Caco-2 (cell line): Measurements from ENCODE around the gene ARIH1. TPM values are rescaled to one million over a fixed set of nuclear protein-coding genes. Genes with fewer than 3 reads are reported as not detected.

Experiments
- BruUV-seq: library from RNA; stranded (reverse); fragments of 400-500 nt; replicated peaks from 2 replicates; lab custom pipeline; 2021; lab: Mats Ljungman, UMichigan
- CTCF ChIA-PET: fragments of 300-600 bp; sonication (Branson Sonifier 250); formaldehyde crosslinking; loops from one replicate; lab custom pipeline; 2022; ENCODE audit warnings: antibody characterized with exemption; lab: Charles Lee
- POLR2A ChIA-PET: fragments of 300-600 bp; sonication (Branson Sonifier 250); formaldehyde crosslinking; loops from one replicate; lab custom pipeline; 2022; ENCODE audit warnings: antibody characterized with exemption; lab: Charles Lee
- DNase-seq, 2 experiments: peaks; one replicate each; pipeline versions ENCODE4 v3.0.0 to v3.0.0-alpha.2; 2020 to 2022
- H3K27me3 ChIP-seq: replicated peaks from 2 replicates; pipeline ENCODE4 v1.6.0; 2011; ENCODE audit warnings: low read length; ENCODE audit not compliant: control insufficient read depth, insufficient read depth
- H3K36me3 ChIP-seq: 2 replicates; pipeline ENCODE4 v1.5.1; 2011; ENCODE audit warnings: low read length; ENCODE audit not compliant: control insufficient read depth, insufficient read depth
- H3K4me1 ChIP-seq: fragments of 250-450 bp; sonication (Bioruptor Pico); 2 replicates; pipeline ENCODE4 v1.5.1; 2020; ENCODE audit warnings: mild to moderate bottlenecking
- H3K4me3 ChIP-seq: 2 replicates; pipeline ENCODE4 v1.5.1; 2011; ENCODE audit warnings: low read depth, mild to moderate bottlenecking, control low read depth, low read length
- H3K9me3 ChIP-seq: fragments of 250-450 bp; sonication (Bioruptor Pico); 2 replicates; pipeline ENCODE4 v1.5.1; 2020; ENCODE audit warnings: mild to moderate bottlenecking, moderate library complexity
- H3K27ac Mint-ChIP-seq: one replicate; pipeline ENCODE4 v1.8.0; 2022; ENCODE audit warnings: mixed read lengths; ENCODE audit not compliant: unreplicated experiment
- H3K27me3 Mint-ChIP-seq: one replicate; pipeline ENCODE4 v1.8.0; 2022; ENCODE audit warnings: mixed read lengths; ENCODE audit not compliant: insufficient read depth, unreplicated experiment
- H3K36me3 Mint-ChIP-seq: one replicate; pipeline ENCODE4 v1.8.0; 2022; ENCODE audit warnings: mild to moderate bottlenecking, mixed read lengths; ENCODE audit not compliant: insufficient read depth, unreplicated experiment
- H3K4me1 Mint-ChIP-seq: one replicate; pipeline ENCODE4 v1.8.0; 2022; ENCODE audit warnings: low read depth, mixed read lengths; ENCODE audit not compliant: unreplicated experiment
- H3K4me3 Mint-ChIP-seq: one replicate; pipeline ENCODE4 v1.8.0; 2022; ENCODE audit warnings: mild to moderate bottlenecking, moderate library complexity, mixed read lengths; ENCODE audit not compliant: unreplicated experiment
- H3K9me3 Mint-ChIP-seq: one replicate; pipeline ENCODE4 v1.8.0; 2022; ENCODE audit warnings: mixed read lengths; ENCODE audit not compliant: unreplicated experiment
- intact Hi-C: fragments of 100-400 bp; cut with micrococcal nuclease; formaldehyde crosslinking; loops from one replicate; pipeline ENCODE4 v1.10.0; 2022; ENCODE audit not compliant: unreplicated experiment
- total RNA-seq: library from RNA; stranded (reverse); gene quantifications from 2 replicates; pipeline ENCODE4 v1.2.3, GENCODE V29; 2022
- TF ChIP-seq, protein P1 (sequence below), 2 experiments: fragments of 200-600 bp in 1 of 2; IDR thresholded peaks; 1 replicate in 1 of 2; 2 replicates in 1 of 2; pipeline versions ENCODE4 v1.5.1 to v1.8.0; 2011 to 2022; ENCODE audit warnings: antibody characterized with exemption in 1 of 2, control low read depth in 1 of 2, inconsistent platforms in 1 of 2, low read depth in 1 of 2, low read length in 1 of 2, mild to moderate bottlenecking in 1 of 2, moderate library complexity in 1 of 2; ENCODE audit not compliant: insufficient read depth in 1 of 2, severe bottlenecking in 1 of 2, unreplicated experiment in 1 of 2

ARIH1 gene
- total RNA-seq, 1 experiment from 2014 or later: 126 TPM

GRCh38 chr15:72570059-72570458, 95.9 kb downstream of the ARIH1 start:
- Mint-ChIP-seq H3K9me3 (no peaks in the 10 kb centered on the region), H3K27ac (no peak overlapping the region), H3K36me3 (peaks cover 21% of the 10 kb centered on the region), H3K4me3 (no peak overlapping the region), H3K4me1 (no peaks in the 10 kb centered on the region), H3K27me3 (no peaks in the 10 kb centered on the region)
- H3K4me1 ChIP-seq: peaks cover 8% of the 10 kb centered on the region; the same call in 1 of the 2 replicates
- no peaks in the 10 kb centered on the region for H3K27me3 ChIP-seq
- intact Hi-C loops: no loop called here
- no peak for DNase-seq
- H3K4me3 ChIP-seq: no peak overlapping the region
- no TSS peak for BruUV-seq
- H3K9me3 ChIP-seq: no peaks in the 10 kb centered on the region
- POLR2A ChIA-PET: no interaction called here
- CTCF ChIA-PET: no interaction called here
- H3K36me3 ChIP-seq: no peaks in the 10 kb centered on the region
- TF ChIP-seq, protein P1, sequence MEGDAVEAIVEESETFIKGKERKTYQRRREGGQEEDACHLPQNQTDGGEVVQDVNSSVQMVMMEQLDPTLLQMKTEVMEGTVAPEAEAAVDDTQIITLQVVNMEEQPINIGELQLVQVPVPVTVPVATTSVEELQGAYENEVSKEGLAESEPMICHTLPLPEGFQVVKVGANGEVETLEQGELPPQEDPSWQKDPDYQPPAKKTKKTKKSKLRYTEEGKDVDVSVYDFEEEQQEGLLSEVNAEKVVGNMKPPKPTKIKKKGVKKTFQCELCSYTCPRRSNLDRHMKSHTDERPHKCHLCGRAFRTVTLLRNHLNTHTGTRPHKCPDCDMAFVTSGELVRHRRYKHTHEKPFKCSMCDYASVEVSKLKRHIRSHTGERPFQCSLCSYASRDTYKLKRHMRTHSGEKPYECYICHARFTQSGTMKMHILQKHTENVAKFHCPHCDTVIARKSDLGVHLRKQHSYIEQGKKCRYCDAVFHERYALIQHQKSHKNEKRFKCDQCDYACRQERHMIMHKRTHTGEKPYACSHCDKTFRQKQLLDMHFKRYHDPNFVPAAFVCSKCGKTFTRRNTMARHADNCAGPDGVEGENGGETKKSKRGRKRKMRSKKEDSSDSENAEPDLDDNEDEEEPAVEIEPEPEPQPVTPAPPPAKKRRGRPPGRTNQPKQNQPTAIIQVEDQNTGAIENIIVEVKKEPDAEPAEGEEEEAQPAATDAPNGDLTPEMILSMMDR (IDR thresholded peaks at IDR 0.05; ENCODE audit: insufficient read depth in 1 of 2, low read depth in 1 of 2, low read length in 1 of 2, severe bottlenecking in 1 of 2, unreplicated experiment in 1 of 2): no peak

DNA sequence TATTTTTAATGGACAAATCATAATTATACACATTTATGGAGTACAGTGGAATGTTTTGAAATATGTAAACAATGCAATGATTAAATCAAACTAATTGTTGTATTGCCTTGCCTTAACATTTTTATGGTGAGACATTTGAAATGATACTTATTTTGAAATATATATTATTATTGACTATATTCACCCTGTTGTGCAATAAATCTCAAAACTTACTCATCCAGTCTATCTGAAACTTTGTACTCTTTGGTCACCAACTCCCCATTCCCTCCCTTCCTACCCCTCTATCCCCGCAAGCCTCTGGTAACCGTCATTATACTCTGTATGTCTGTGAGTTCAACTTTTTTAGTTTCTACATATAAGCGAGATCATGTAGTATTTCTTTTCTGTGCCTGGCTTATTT, 105.7 kb downstream of the ARIH1 start:
- Histone ChIP-seq H3K36me3 (peaks cover 1% of the 10 kb centered on the region; the same call in 1 of the 2 replicates), H3K27me3 (no peaks in the 10 kb centered on the region), H3K4me1 (no peaks in the 10 kb centered on the region), H3K4me3 (no peak overlapping the region), H3K9me3 (no peaks in the 10 kb centered on the region)
- DNase-seq: no peak
- Mint-ChIP-seq H3K27ac (no peak overlapping the region), H3K36me3 (peaks cover 68% of the 10 kb centered on the region), H3K27me3 (no peaks in the 10 kb centered on the region), H3K4me3 (no peak overlapping the region), H3K4me1 (peaks cover 7% of the 10 kb centered on the region), H3K9me3 (no peaks in the 10 kb centered on the region)
- no TSS peak for BruUV-seq
- ChIA-PET CTCF (no interaction called here), POLR2A (no interaction called here)
- intact Hi-C loops: loop anchor here (10.0 kb wide), 1 partner anchor 105 kb away; the partner anchor contains the start of gene ARIH1
- TF ChIP-seq, protein P1 (IDR thresholded peaks at IDR 0.05; ENCODE audit: insufficient read depth in 1 of 2, low read depth in 1 of 2, low read length in 1 of 2, severe bottlenecking in 1 of 2, unreplicated experiment in 1 of 2): no peak

DNA sequence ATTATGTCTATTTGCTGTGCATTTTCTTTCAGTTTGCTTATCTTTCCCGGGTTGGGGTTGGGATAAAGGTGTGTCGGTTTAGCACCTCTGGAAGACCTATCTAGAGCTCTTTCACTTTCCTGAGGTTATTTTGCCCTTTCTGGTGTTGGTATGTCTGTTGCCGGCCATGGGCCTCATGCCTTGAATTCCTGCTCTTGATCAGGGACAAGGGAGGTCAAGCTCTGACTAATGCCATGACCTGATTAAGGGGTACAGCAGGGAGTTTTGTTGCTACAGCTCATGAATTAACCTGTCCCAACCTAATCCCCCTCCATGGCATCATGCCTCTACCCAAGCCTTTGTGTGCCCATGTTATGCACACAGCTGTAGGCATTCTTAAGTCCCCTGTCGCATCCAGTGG, 109.9 kb downstream of the ARIH1 start:
- H3K27ac Mint-ChIP-seq: no peak overlapping the region
- CTCF ChIA-PET: interaction anchor here (0.5 to 1.1 kb wide), 4 partner anchors 13 to 271 kb away, joined by 3 read pairs; no protein-coding TSS in a partner anchor

More for the DNA sequence above, 109.9 kb downstream of the ARIH1 start:
- intact Hi-C loops: loop anchor here (10.0 kb wide), 1 partner anchor 109 kb away; the partner anchor contains the start of gene ARIH1
- Histone ChIP-seq H3K4me3 (no peak overlapping the region), H3K27me3 (no peaks in the 10 kb centered on the region), H3K36me3 (peaks cover 1% of the 10 kb centered on the region; the same call in 1 of the 2 replicates), H3K4me1 (no peaks in the 10 kb centered on the region), H3K9me3 (no peaks in the 10 kb centered on the region)
- Mint-ChIP-seq H3K9me3 (no peaks in the 10 kb centered on the region), H3K36me3 (peaks cover 69% of the 10 kb centered on the region), H3K4me3 (no peak overlapping the region), H3K27me3 (no peaks in the 10 kb centered on the region), H3K4me1 (peaks cover 7% of the 10 kb centered on the region)
- no TSS peak for BruUV-seq
- no peak for DNase-seq
- TF ChIP-seq, protein P1 (IDR thresholded peaks at IDR 0.05; ENCODE audit: insufficient read depth in 1 of 2, low read depth in 1 of 2, low read length in 1 of 2, severe bottlenecking in 1 of 2, unreplicated experiment in 1 of 2): no peak
- POLR2A ChIA-PET: no interaction called here
